Left ventricle myocardium inferior (tissue), 1 donor: ENCODE measurements around the gene ISM1. TPM values are rescaled to one million over a fixed set of nuclear protein-coding genes. Genes with fewer than 3 reads are reported as not detected.

ENCODE experiments used
- DNase-seq: peaks from one replicate; pipeline ENCODE4 v3.0.0-alpha.2; 2020
- H3K27ac ChIP-seq: fragments of 200-600 bp; replicated peaks from 2 replicates; pipeline ENCODE4 v1.8.0; 2021
- H3K27me3 ChIP-seq: fragments of 200-600 bp; 2 replicates; pipeline ENCODE4 v1.8.0; 2021; ENCODE audit warnings: low read depth
- H3K36me3 ChIP-seq: fragments of 200-600 bp; 2 replicates; pipeline ENCODE4 v1.8.0; 2021
- H3K4me1 ChIP-seq: fragments of 200-600 bp; 2 replicates; pipeline ENCODE4 v1.8.0; 2021
- H3K4me3 ChIP-seq: fragments of 200-600 bp; 2 replicates; pipeline ENCODE4 v1.8.0; 2021; ENCODE audit warnings: mild to moderate bottlenecking, moderate library complexity
- H3K9me3 ChIP-seq: fragments of 200-600 bp; replicated peaks from 2 replicates; pipeline ENCODE4 v1.8.0; 2021
- intact Hi-C: fragments of 100-400 bp; cut with micrococcal nuclease; formaldehyde crosslinking; loops from one replicate; pipeline ENCODE4 v1.11.0; 2022
- long read RNA-seq: library from polyadenylated mRNA; unstranded; transcript quantifications from one replicate; pipeline ENCODE4 v2.0.0, GENCODE V29; 2021
- total RNA-seq: library from RNA; stranded (reverse); fragmentation: NEBNext Ultra II Directional; extraction: Animal tissue kit (Norgen Biotek cat#: 25700); gene quantifications from one replicate; pipeline ENCODE4 v1.2.1, GENCODE V29; 2021
- TF ChIP-seq, protein P1 (sequence below): fragments of 200-600 bp; IDR thresholded peaks from 2 replicates; pipeline ENCODE4 v1.8.0; 2021; ENCODE audit warnings: antibody characterized with exemption, mild to moderate bottlenecking, borderline replicate concordance
- donor health status: DM: no; HTN: yes; CAD: no; lungs with severe emphysema.

ISM1 gene
- 1.3 TPM for total RNA-seq
- long read RNA-seq, partial matches to known transcripts, result 0 of 2 reads
- long read RNA-seq, other reads (novel, unspliced or antisense), result 1 of 2 reads

DNA sequence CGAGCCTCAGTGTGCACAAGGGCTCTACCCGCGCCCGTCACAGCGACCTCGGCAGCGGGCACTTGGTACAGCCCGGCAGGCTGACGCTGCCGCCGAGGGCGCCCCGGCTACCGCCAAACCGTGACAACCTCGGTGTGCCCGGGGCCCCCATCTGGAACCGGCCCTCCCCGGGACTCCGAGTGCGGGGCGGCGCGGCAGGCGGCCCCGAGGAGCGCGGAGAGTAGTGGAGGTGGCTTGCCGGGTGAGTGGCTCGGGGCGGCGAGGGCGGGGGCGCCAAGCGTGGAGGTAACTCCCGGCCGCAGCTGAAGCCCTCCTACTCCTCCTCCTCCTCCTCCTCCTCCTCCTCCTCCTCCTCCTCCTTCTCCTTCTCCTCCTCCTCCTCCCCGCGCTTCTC, at the start of gene ISM1:
TSS of gene ISM1 (plus strand) at position 371 of the 394 bp plus-strand sequence. CDS start 503 bp downstream, outside the sequence.
- Histone ChIP-seq H3K4me3 (peak within 1 kb of the TSS; percentile 71), H3K9me3 (no peaks in the 10 kb centered on the region), H3K27ac (peak within 1 kb of the TSS; percentile 77), H3K36me3 (no peaks in the 10 kb centered on the region), H3K4me1 (peaks cover 40% of the 10 kb centered on the region), H3K27me3 (peaks cover 87% of the 10 kb centered on the region)
- TF ChIP-seq, protein P1, sequence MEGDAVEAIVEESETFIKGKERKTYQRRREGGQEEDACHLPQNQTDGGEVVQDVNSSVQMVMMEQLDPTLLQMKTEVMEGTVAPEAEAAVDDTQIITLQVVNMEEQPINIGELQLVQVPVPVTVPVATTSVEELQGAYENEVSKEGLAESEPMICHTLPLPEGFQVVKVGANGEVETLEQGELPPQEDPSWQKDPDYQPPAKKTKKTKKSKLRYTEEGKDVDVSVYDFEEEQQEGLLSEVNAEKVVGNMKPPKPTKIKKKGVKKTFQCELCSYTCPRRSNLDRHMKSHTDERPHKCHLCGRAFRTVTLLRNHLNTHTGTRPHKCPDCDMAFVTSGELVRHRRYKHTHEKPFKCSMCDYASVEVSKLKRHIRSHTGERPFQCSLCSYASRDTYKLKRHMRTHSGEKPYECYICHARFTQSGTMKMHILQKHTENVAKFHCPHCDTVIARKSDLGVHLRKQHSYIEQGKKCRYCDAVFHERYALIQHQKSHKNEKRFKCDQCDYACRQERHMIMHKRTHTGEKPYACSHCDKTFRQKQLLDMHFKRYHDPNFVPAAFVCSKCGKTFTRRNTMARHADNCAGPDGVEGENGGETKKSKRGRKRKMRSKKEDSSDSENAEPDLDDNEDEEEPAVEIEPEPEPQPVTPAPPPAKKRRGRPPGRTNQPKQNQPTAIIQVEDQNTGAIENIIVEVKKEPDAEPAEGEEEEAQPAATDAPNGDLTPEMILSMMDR, result no peak
- DNase-seq, result no peak
- intact Hi-C loops, result no loop called here

DNA sequence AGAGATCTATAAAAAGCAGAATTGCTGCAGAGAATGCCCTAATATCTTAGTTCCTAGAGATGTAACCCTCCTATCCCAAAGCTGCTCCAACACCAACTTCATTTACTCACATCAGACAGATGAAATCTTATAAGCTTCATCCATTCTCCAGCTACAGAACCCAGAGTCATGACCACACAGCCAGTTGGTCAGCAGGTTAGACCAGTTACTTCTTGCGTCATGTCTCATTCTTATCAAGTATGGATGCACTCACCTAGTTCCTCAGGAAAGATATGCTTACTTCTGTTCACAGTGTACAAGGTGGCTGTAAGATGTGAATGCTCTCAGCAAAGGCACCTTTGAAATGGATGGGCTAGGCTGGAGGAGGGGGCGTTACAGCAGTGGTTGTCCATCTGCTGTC, 47.9 kb upstream of the ISM1 start:
- H3K27ac ChIP-seq, result no peak overlapping the region
- H3K36me3 ChIP-seq, result no peaks in the 10 kb centered on the region
- H3K27me3 ChIP-seq, result no peaks in the 10 kb centered on the region
- H3K4me1 ChIP-seq, result no peaks in the 10 kb centered on the region
- DNase-seq, result no peak
- intact Hi-C loops, result no loop called here
- TF ChIP-seq, protein P1, result no peak
- no peak overlapping the region for H3K4me3 ChIP-seq
- H3K9me3 ChIP-seq, result peaks cover 27% of the 10 kb centered on the region

DNA sequence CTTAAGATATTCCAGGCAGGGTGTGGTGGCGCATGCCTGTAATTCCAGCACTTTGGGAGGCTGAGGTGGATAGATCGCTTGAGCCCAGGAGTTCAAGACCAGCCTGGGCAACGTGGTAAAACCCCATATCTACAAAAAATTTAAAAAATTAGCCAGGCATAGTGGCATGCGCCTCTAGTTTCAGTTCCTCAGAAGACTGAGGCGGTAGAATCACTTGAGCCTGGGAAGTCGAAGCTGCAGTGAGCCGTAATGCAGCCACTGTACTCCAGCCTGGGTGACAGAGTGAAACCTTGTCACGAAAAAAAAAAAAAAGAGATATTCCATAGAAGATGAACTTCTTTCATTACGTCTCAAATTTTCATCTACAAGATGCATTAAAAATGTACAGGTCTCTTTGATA, 46.7 kb upstream of the ISM1 start:
- H3K27ac ChIP-seq, result no peak overlapping the region
- TF ChIP-seq, protein P1, result no peak
- intact Hi-C loops, result no loop called here
- H3K27me3 ChIP-seq, result no peaks in the 10 kb centered on the region
- H3K4me1 ChIP-seq, result no peaks in the 10 kb centered on the region
- DNase-seq, result no peak
- no peak overlapping the region for H3K4me3 ChIP-seq
- peaks cover 23% of the 10 kb centered on the region for H3K9me3 ChIP-seq
- no peaks in the 10 kb centered on the region for H3K36me3 ChIP-seq

DNA sequence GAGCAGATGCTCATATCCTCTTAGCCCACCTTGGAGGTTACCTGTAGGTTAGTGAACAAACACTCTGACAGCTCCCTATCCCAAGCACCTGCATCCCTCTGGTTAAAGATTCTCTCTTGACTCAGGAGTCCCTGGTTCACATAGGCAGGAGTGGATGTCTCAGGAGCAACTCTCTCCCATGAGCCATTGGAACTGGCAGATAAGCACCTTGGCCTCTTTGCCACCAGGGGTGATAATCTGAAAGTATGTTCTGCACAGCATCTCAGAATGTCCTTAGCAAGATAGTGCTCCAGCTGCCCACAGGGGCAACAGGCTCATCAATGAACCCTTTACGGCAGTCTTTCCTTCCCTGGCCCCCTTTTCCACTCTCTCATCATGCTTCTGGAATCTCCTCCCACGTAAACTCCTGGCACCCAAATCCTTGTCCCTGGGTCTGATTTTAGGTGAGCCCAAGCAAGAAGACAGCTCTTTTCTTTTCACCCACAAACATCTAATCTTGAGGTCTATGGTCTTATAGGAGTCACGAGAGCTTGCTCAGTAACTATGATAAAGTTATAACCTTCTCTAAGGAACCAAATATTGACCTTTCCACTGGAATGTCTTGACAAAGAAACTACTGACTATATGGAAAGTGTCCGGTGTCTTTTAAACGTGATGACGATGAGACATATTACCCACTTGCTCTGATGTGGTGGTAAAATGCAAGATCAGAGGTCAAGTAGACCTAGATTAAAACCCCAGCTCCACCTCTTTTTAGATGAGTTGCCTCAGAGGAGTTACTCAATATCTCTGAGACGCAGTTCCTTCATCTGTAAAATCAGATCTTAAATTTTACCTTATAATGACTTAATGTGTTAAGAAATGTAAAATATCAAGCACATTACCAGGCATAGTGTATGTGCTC, 39.8 kb upstream of the ISM1 start:
- Histone ChIP-seq H3K27me3 (no peaks in the 10 kb centered on the region), H3K4me3 (no peak overlapping the region), H3K27ac (no peak overlapping the region), H3K9me3 (peaks cover 27% of the 10 kb centered on the region), H3K36me3 (no peaks in the 10 kb centered on the region), H3K4me1 (no peaks in the 10 kb centered on the region)
- TF ChIP-seq, protein P1, result no peak
- no peak for DNase-seq
- intact Hi-C loops, result no loop called here

DNA sequence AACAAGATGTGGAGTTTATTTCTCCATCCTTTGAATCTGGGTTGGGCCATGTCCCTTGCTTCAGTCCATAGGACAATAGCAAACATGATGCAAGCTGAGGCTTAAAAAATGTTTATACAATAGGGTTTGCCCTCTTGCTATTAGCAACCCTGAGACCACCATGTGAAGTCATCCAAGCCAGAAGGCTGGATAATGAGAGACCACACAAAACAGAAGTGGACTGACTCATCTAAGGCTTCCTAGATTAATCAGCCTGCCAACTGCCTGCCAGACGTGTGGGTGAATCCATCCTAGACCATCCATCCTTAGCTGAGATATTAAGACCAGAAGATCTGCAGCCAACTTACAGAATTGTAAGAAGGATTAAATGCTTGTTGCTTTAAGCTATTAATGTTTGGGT, 38.1 kb upstream of the ISM1 start:
- H3K4me3 ChIP-seq, result no peak overlapping the region
- H3K36me3 ChIP-seq, result no peaks in the 10 kb centered on the region
- H3K27me3 ChIP-seq, result no peaks in the 10 kb centered on the region
- intact Hi-C loops, result no loop called here
- no peaks in the 10 kb centered on the region for H3K4me1 ChIP-seq
- no peak overlapping the region for H3K27ac ChIP-seq
- TF ChIP-seq, protein P1, result no peak
- peaks cover 30% of the 10 kb centered on the region for H3K9me3 ChIP-seq
- DNase-seq, result no peak
